ENCODE results near the gene EFHC2.

Gene EFHC2

GRCh38 chrX:44330227-44330626 lies 13.2 kb downstream of the EFHC2 start:
- Histone ChIP-seq H3K27ac (ENCODE audit: low read length) (no peak overlapping the region), H3K9me3 (ENCODE audit: control insufficient read depth in 1 of 2, low read length in 2 of 2) (no peaks in the 10 kb centered on the region), H3K27me3 (ENCODE audit: low read depth, low read length) (no peaks in the 10 kb centered on the region), H3K4me1 (ENCODE audit: control insufficient read depth in 1 of 2, insufficient read depth in 2 of 2, low read length in 2 of 2) (no peaks in the 10 kb centered on the region), H3K4me3 (ENCODE audit: low read depth in 1 of 2, low read length in 2 of 2) (no peak overlapping the region), H3K36me3 (ENCODE audit: control insufficient read depth in 1 of 2, insufficient read depth in 2 of 2, low read length in 2 of 2) (no peaks in the 10 kb centered on the region)

GRCh38 chrX:44319550-44319949 lies 23.9 kb downstream of the EFHC2 start:
- Histone ChIP-seq H3K36me3 (ENCODE audit: control insufficient read depth in 1 of 2, insufficient read depth in 2 of 2, low read length in 2 of 2) (no peaks in the 10 kb centered on the region), H3K4me1 (ENCODE audit: control insufficient read depth in 1 of 2, insufficient read depth in 2 of 2, low read length in 2 of 2) (no peaks in the 10 kb centered on the region), H3K27ac (ENCODE audit: low read length) (no peak overlapping the region), H3K4me3 (ENCODE audit: low read depth in 1 of 2, low read length in 2 of 2) (no peak overlapping the region), H3K27me3 (ENCODE audit: low read depth, low read length) (no peaks in the 10 kb centered on the region), H3K9me3 (ENCODE audit: control insufficient read depth in 1 of 2, low read length in 2 of 2) (no peaks in the 10 kb centered on the region)

- Histone ChIP-seq H3K27ac (ENCODE audit: low read length) (no peak overlapping the region), H3K9me3 (ENCODE audit: control insufficient read depth in 1 of 2, low read length in 2 of 2) (no peaks in the 10 kb centered on the region), H3K4me1 (ENCODE audit: control insufficient read depth in 1 of 2, insufficient read depth in 2 of 2, low read length in 2 of 2) (no peaks in the 10 kb centered on the region), H3K27me3 (ENCODE audit: low read depth, low read length) (no peaks in the 10 kb centered on the region), H3K4me3 (ENCODE audit: low read depth in 1 of 2, low read length in 2 of 2) (no peak overlapping the region), H3K36me3 (ENCODE audit: control insufficient read depth in 1 of 2, insufficient read depth in 2 of 2, low read length in 2 of 2) (no peaks in the 10 kb centered on the region)
These were observed 26.3 kb downstream of the EFHC2 start for GRCh38 chrX:44317181-44317580.

GRCh38 chrX:44314808-44315207 lies 28.7 kb downstream of the EFHC2 start:
- Histone ChIP-seq H3K9me3 (ENCODE audit: control insufficient read depth in 1 of 2, low read length in 2 of 2) (no peaks in the 10 kb centered on the region), H3K27ac (ENCODE audit: low read length) (no peak overlapping the region), H3K36me3 (ENCODE audit: control insufficient read depth in 1 of 2, insufficient read depth in 2 of 2, low read length in 2 of 2) (no peaks in the 10 kb centered on the region), H3K4me3 (ENCODE audit: low read depth in 1 of 2, low read length in 2 of 2) (no peak overlapping the region), H3K4me1 (ENCODE audit: control insufficient read depth in 1 of 2, insufficient read depth in 2 of 2, low read length in 2 of 2) (no peaks in the 10 kb centered on the region), H3K27me3 (ENCODE audit: low read depth, low read length) (no peaks in the 10 kb centered on the region)

- no peaks in the 10 kb centered on the region for H3K27me3 ChIP-seq (ENCODE audit: low read depth, low read length)
- H3K9me3 ChIP-seq (ENCODE audit: control insufficient read depth in 1 of 2, low read length in 2 of 2): no peaks in the 10 kb centered on the region
- no peak overlapping the region for H3K27ac ChIP-seq (ENCODE audit: low read length)
- H3K4me3 ChIP-seq (ENCODE audit: low read depth in 1 of 2, low read length in 2 of 2): no peak overlapping the region
- no peaks in the 10 kb centered on the region for H3K36me3 ChIP-seq (ENCODE audit: control insufficient read depth in 1 of 2, insufficient read depth in 2 of 2, low read length in 2 of 2)
- H3K4me1 ChIP-seq (ENCODE audit: control insufficient read depth in 1 of 2, insufficient read depth in 2 of 2, low read length in 2 of 2): no peaks in the 10 kb centered on the region
These were observed 29.2 kb downstream of the EFHC2 start for GRCh38 chrX:44314259-44314734.

GRCh38 chrX:44312421-44312820 lies 31.1 kb downstream of the EFHC2 start:
- H3K4me1 ChIP-seq (ENCODE audit: control insufficient read depth in 1 of 2, insufficient read depth in 2 of 2, low read length in 2 of 2): no peaks in the 10 kb centered on the region
- H3K36me3 ChIP-seq (ENCODE audit: control insufficient read depth in 1 of 2, insufficient read depth in 2 of 2, low read length in 2 of 2): no peaks in the 10 kb centered on the region
- H3K9me3 ChIP-seq (ENCODE audit: control insufficient read depth in 1 of 2, low read length in 2 of 2): no peaks in the 10 kb centered on the region
- H3K4me3 ChIP-seq (ENCODE audit: low read depth in 1 of 2, low read length in 2 of 2): no peak overlapping the region
- H3K27me3 ChIP-seq (ENCODE audit: low read depth, low read length): no peaks in the 10 kb centered on the region
- H3K27ac ChIP-seq (ENCODE audit: low read length): no peak overlapping the region

GRCh38 chrX:44310227-44310626 lies 33.2 kb downstream of the EFHC2 start:
- H3K4me1 ChIP-seq (ENCODE audit: control insufficient read depth in 1 of 2, insufficient read depth in 2 of 2, low read length in 2 of 2): no peaks in the 10 kb centered on the region
- no peak overlapping the region for H3K4me3 ChIP-seq (ENCODE audit: low read depth in 1 of 2, low read length in 2 of 2)
- no peaks in the 10 kb centered on the region for H3K27me3 ChIP-seq (ENCODE audit: low read depth, low read length)
- H3K9me3 ChIP-seq (ENCODE audit: control insufficient read depth in 1 of 2, low read length in 2 of 2): no peaks in the 10 kb centered on the region
- no peaks in the 10 kb centered on the region for H3K36me3 ChIP-seq (ENCODE audit: control insufficient read depth in 1 of 2, insufficient read depth in 2 of 2, low read length in 2 of 2)
- no peak overlapping the region for H3K27ac ChIP-seq (ENCODE audit: low read length)

GRCh38 chrX:44308869-44309268 lies 34.6 kb downstream of the EFHC2 start:
- no peaks in the 10 kb centered on the region for H3K9me3 ChIP-seq (ENCODE audit: control insufficient read depth in 1 of 2, low read length in 2 of 2)

GRCh38 chrX:44306356-44306755 lies 37.1 kb downstream of the EFHC2 start:
- Histone ChIP-seq H3K9me3 (ENCODE audit: control insufficient read depth in 1 of 2, low read length in 2 of 2) (no peaks in the 10 kb centered on the region), H3K4me1 (ENCODE audit: control insufficient read depth in 1 of 2, insufficient read depth in 2 of 2, low read length in 2 of 2) (no peaks in the 10 kb centered on the region), H3K27me3 (ENCODE audit: low read depth, low read length) (no peaks in the 10 kb centered on the region), H3K4me3 (ENCODE audit: low read depth in 1 of 2, low read length in 2 of 2) (no peak overlapping the region), H3K27ac (ENCODE audit: low read length) (no peak overlapping the region), H3K36me3 (ENCODE audit: control insufficient read depth in 1 of 2, insufficient read depth in 2 of 2, low read length in 2 of 2) (no peaks in the 10 kb centered on the region)

More at GRCh38 chrX:44308869-44309268, 34.6 kb downstream of the EFHC2 start:
- Histone ChIP-seq H3K36me3 (ENCODE audit: control insufficient read depth in 1 of 2, insufficient read depth in 2 of 2, low read length in 2 of 2) (no peaks in the 10 kb centered on the region), H3K4me1 (ENCODE audit: control insufficient read depth in 1 of 2, insufficient read depth in 2 of 2, low read length in 2 of 2) (no peaks in the 10 kb centered on the region), H3K27me3 (ENCODE audit: low read depth, low read length) (no peaks in the 10 kb centered on the region), H3K4me3 (ENCODE audit: low read depth in 1 of 2, low read length in 2 of 2) (no peak overlapping the region), H3K27ac (ENCODE audit: low read length) (no peak overlapping the region)

GRCh38 chrX:44305921-44306320 lies 37.6 kb downstream of the EFHC2 start:
- no peaks in the 10 kb centered on the region for H3K36me3 ChIP-seq (ENCODE audit: control insufficient read depth in 1 of 2, insufficient read depth in 2 of 2, low read length in 2 of 2)
- H3K27ac ChIP-seq (ENCODE audit: low read length): no peak overlapping the region
- no peaks in the 10 kb centered on the region for H3K27me3 ChIP-seq (ENCODE audit: low read depth, low read length)
- H3K9me3 ChIP-seq (ENCODE audit: control insufficient read depth in 1 of 2, low read length in 2 of 2): no peaks in the 10 kb centered on the region
- H3K4me3 ChIP-seq (ENCODE audit: low read depth in 1 of 2, low read length in 2 of 2): no peak overlapping the region
- no peaks in the 10 kb centered on the region for H3K4me1 ChIP-seq (ENCODE audit: control insufficient read depth in 1 of 2, insufficient read depth in 2 of 2, low read length in 2 of 2)

GRCh38 chrX:44303119-44303518 lies 40.4 kb downstream of the EFHC2 start:
- Histone ChIP-seq H3K9me3 (ENCODE audit: control insufficient read depth in 1 of 2, low read length in 2 of 2) (no peaks in the 10 kb centered on the region), H3K4me1 (ENCODE audit: control insufficient read depth in 1 of 2, insufficient read depth in 2 of 2, low read length in 2 of 2) (no peaks in the 10 kb centered on the region), H3K4me3 (ENCODE audit: low read depth in 1 of 2, low read length in 2 of 2) (no peak overlapping the region), H3K36me3 (ENCODE audit: control insufficient read depth in 1 of 2, insufficient read depth in 2 of 2, low read length in 2 of 2) (no peaks in the 10 kb centered on the region), H3K27ac (ENCODE audit: low read length) (no peak overlapping the region), H3K27me3 (ENCODE audit: low read depth, low read length) (no peaks in the 10 kb centered on the region)

GRCh38 chrX:44299177-44299576 lies 44.3 kb downstream of the EFHC2 start:
- no peaks in the 10 kb centered on the region for H3K9me3 ChIP-seq (ENCODE audit: control insufficient read depth in 1 of 2, low read length in 2 of 2)
- H3K4me1 ChIP-seq (ENCODE audit: control insufficient read depth in 1 of 2, insufficient read depth in 2 of 2, low read length in 2 of 2): no peaks in the 10 kb centered on the region
- H3K27ac ChIP-seq (ENCODE audit: low read length): no peak overlapping the region
- H3K36me3 ChIP-seq (ENCODE audit: control insufficient read depth in 1 of 2, insufficient read depth in 2 of 2, low read length in 2 of 2): no peaks in the 10 kb centered on the region
- no peak overlapping the region for H3K4me3 ChIP-seq (ENCODE audit: low read depth in 1 of 2, low read length in 2 of 2)
- H3K27me3 ChIP-seq (ENCODE audit: low read depth, low read length): no peaks in the 10 kb centered on the region
